Fibroblast of skin of back (primary cell): ENCODE data around the gene KNCN.

Source experiments
- DNase-seq: peaks from one replicate; pipeline ENCODE4 v3.0.0-alpha.2; 2013

The KNCN gene

GRCh38 chr1:46568461-46568891 lies 17.0 kb upstream of the KNCN start:
- no peak for DNase-seq

GRCh38 chr1:46563341-46563740 lies 11.9 kb upstream of the KNCN start:
- no peak for DNase-seq

DNA sequence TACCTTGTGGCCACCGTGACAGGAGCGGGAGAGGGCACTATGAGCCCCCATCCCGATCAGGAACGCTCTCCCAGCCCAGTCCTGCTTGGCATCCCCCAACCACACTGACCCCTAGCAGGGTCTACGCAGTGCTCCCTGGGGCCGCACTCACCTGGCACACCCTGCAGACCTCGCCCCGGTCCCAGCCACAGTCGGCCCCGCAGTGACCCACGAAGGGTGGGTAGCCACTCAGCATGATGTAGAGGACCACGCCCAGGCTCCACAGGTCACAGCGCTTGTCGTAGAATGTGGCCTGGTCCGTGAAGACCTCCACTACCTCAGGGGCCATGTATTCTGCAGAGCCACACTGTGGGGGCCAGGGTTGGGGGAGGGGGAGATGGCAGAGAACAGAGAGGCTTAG lies 11.1 kb upstream of the KNCN start:
- no peak for DNase-seq

DNA sequence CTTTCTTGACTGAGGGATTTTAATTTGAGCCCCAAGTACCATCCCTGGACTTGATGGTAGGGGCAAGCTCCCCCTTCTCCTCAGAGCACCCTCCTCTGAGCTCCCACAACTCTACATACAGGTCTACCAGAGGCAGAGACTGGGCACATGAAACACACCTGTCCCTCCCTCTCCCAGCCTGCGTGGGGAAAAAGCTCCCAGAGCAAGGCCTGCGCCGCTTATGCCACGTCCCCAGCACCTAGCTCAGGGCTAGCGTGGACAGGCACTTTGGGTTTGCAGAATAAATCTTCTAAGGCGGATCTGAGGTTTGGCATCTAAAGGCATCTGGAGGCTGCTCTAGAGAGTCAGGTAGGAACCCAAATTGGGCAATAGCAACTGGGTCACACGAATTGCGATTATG lies 7.5 kb upstream of the KNCN start:
- no peak for DNase-seq

- no peak for DNase-seq
Measured at GRCh38 chr1:46558141-46558963, 6.9 kb upstream of the KNCN start.

DNA sequence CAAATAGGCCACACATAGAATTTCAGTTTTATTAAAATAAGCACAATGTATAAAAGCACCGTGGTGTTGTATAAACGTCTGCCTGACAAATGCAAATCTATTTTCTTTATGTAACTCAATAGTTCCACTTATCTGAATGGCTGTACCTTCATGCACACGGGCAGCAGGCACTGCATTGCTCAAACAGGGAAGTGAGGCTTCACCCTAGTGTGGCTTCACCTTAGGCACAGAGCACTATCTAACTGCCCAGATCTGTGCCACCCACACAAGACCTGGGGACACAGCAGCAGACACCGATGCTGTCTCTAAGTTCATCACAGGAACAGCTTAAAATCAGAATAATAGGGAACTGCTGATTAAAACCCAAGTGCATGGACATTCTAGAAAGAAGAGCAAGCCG lies 6.0 kb upstream of the KNCN start:
- no peak for DNase-seq

- peak; percentile 37 for DNase-seq
Measured at GRCh38 chr1:46556822-46557221, 5.4 kb upstream of the KNCN start.

DNA sequence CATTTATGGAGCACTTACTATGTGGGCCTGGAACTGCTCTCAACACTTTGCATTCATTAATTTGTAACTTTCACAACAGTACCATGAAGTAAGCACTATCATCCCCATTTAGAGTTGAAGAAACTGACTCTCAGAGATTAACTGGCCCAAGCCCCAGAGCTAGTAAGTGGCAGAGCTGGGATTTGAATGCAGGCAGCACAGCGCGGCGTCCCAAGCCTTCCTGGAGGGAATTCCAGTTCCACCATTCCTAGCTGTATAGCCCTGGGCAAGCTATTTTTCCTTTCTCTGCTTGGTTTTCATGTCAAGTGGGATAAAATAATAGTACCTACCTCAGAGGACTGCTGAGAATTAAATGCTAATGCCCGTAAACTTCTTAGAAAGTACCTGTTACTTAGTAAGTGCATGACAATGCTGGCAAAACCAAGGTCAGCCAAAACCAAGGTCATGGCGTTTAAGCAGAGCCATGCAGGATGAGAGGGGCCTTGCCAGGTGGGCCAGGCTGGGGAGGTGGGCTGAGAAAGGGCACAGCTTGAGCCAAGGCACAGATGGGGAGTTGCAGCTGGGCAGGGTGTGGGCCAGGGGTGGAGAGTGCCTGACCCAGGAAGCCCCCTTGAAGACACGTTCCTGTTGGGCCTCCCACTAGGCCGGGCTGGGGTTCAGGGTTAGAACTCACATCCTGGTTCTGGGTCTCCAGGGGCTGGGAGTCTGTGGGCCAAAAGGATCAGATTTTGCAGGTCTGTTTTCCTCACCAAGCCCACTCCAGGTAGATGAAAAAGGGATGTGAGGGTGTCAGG lies 4.6 kb upstream of the KNCN start:
- DNase-seq: no peak

DNA sequence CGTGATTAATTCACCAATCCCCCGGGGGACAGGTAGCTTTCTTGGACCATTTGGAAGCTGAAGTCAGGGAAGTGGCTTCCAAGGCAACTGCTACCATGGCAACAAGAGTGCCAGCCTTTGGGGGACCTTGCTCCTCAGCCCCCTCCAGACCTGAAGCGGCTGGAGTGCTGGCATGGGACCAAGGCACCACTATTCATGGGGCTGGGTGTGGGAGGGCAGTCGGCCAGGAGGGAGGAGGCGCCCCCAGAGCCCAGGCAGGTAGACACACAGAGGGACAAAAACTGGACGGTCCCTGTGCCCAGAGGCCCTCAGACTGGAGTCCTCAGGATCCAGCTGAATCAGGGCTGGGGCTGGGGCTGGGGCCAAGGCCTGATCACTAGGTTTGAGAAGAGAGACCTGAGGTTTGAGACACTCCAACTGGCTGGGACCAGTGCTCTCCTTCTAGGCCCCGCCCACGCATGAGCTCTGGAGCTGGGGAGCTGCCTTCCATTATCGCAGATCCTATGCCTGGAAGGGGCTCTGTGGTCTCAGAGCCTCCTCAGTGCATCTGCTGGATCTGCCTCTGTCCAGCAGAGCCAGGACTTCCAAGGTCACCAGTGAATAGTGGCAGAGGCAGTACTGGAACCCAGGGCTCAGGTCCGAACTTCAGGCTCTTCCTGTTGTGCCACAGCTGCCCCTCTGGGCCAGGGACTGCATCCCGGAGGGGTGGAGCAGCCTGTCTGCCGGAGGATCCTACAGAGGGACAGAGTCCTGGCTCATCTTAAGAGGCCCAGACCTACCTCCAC lies 3.3 kb upstream of the KNCN start:
- no peak for DNase-seq

GRCh38 chr1:46554236-46554596 lies 2.8 kb upstream of the KNCN start:
- no peak for DNase-seq

- no peak for DNase-seq
Measured at GRCh38 chr1:46553506-46553905, 2.1 kb upstream of the KNCN start.

GRCh38 chr1:46552357-46553237 lies 1.1 kb upstream of the KNCN start:
- no peak for DNase-seq

DNA sequence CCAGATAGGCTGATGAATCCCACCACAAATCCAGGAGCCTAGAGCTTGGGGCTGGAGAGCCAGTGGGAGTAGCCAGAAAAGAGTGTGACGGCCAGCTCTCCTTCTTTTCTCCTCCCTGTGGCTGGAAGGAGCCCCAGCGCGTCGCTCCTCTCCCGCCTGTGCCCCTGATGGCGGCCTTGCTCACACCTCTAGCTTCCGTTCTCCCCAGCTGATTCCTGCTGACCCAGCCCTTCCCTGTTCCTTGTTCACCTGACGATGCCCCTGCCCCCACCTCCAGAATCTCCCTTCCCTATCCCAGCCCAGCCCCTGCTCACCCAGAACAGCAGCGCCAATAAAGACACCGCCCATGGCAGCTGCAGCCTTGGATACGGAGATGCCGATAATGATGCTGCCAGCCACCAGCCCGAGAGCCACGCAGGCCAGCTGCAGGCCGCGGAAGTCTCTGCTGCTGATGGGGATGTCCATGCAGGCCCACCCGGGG lies 656 bp downstream of the KNCN start:
- no peak for DNase-seq

DNA sequence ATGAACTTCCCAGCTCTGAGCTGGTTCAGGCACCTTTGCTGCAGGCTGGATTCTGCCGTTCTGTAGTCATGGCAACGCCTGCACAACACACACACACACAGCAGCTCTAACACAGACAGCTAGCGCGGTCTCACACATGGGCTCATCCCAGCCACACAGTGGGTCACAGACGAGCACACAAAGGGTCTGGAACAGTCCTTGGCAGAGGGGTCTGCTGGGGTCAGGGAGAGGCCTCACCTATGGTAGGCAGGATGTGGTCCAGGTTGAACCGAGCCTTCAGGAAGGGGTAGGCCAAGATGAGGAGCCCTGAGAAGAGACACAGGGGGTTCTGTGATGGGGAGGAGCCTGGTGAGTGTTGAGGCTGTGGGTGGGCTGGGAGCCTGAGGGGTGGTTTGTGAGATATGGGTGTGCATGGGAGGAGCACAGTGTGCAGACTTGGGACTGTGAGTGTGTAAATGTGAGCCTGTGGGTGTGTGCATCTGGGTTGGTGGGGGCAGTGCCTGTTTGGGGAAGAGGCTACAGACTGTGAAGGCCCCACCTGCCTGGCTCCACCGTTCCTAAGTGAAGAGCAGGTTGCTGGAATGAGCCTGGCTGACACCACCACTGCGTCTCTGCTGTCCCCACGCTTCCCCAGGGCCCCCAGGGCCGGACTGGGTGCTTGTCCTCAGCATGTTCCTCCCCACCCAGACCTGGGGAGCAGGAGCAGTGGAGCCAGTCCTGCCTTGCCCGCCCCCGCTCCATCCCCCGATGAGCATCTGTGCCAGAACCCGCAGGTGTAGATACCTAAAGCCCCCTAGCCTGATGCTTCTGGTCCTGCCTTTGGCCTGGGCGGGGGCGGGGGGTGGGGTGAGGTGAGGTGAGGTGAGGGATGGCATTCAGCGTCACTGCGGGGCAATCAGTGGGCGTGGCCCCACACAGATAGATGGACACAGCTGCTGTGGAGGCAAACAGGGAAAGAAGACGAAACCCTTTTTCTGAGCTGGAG lies 1.5 kb downstream of the KNCN start:
- peak; percentile 32 for DNase-seq

DNA sequence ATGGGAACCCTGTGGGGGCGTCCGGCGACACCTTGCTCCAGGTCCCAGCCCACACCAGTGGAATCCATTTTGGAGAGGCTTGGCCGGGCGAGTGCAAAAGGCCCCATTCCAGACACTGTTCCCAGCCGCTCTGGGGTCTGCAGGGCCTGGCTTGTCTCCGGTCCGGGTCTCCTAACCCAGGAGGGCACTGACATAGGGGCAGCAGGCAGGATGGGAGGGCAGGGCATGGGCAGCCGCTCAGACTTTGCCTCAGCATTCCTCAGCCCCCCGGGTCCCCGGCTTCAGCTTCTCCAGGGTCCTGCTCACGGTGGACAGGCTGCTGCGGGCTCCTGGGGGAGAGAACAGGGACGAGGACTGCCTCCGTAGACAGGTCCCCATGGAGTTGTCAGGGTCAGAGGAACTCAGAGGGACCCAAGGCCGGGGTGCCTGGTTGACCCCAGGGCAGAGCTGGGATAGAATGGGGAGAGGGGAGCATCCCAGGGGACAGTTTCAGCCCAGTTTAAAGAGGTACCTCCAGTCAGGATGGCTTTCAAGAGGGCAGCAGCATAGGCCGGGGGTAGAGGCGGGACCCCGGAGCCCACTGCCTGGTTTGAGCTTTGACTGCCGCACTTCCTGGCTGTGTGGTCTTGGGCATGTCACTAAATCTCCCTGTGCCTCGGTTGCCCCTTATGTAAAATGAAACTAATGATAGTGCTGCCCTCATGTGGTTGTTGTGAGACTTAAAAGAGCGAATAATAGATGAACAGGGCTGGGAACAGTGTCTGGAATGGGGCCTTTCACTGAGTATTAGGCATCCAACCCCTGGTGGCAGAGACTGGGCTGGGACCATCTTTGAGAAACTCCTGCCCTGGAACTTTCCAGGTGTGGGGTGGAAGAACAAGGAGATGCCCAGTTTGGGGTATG lies 3.7 kb downstream of the KNCN start:
- peak; percentile 53 for DNase-seq

- no peak for DNase-seq
Measured at GRCh38 chr1:46546210-46546609, 5.2 kb downstream of the KNCN start.

DNA sequence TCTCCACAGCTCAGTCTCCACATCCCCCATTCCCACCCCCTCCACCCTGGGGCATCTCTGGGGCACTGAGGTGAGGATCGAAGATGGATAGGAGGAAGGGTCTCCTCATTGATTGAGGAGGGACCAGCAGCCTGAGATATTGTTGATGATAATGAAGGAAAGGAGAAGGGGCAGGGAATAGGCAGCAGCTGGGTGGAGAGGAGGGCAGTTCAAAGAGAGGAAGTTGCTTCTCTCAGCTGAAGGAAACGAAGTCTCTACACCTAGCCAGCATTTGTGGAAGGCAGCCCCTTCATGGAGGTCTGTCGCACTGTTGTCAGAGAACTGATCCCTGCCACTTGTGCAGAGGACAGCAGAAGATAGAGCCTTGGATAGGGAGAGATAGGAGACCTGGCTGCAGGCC lies 5.7 kb downstream of the KNCN start:
- DNase-seq: no peak

GRCh38 chr1:46544561-46545240 lies 6.7 kb downstream of the KNCN start:
- DNase-seq: no peak
